NCI-H446 (cell line): Measurements from ENCODE around the gene CTAGE9.

Source experiments
- DNase-seq, 2 experiments: peaks; one replicate each; lab custom pipeline; 2025; lab: John Stamatoyannopoulos, UW

Gene CTAGE9

DNA sequence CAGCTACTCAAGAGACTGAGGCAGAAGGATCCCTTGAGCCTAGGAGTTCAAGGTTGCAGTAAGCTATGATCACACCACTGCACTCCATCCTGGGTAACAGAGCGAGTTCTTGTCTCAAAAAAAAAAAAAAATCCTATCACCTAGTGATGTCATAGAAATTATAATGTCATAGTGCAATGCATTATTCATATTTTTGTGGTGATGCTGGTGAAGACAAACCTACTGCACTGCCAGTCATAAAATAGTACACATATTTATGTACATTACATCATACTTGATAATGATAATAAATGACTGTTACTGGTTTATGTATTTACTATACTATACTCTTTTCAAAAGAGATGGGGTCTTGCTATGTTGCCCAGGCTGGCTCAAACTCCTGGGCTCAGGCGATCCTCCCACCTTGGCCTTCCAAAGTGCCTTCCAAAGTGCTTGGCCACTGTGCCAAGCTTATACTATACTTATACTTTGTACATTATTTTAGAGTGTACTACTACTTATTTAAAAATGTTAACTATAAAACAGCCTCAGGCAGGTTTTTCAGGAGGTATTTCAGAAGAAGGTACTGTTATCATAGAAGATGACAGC is 47.1 kb downstream of the CTAGE9 start:
- no peak for DNase-seq

DNA sequence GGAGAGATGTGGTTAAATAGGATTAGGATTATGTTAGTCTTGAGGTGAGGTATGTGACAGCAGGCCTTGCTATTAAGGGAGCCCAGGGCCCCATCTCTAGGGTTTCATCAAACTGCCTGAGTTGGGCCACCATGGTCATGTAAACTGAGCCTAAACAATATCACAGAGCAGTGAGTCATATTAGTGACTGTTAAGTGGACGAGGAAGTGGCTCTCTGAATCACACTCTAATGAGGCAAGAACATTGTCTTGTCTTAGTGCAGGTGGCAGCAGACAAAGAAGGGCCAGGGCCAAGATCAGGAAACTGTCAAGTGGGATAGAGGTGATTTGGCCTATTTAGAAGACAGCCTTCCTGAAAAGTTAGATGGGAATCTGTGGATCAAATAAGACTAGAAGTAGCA is 50.6 kb downstream of the CTAGE9 start:
- no peak for DNase-seq
